H1 (cell line): ENCODE results near the gene PCNX1. TPM values are rescaled to one million over a fixed set of nuclear protein-coding genes. Genes with fewer than 3 reads are reported as not detected.

Experiments
- CTCF ChIA-PET: fragments of 300-600 bp; sonication (Branson Sonifier 250); formaldehyde crosslinking; loops from one replicate; lab custom pipeline; 2021; ENCODE audit not compliant: partially characterized antibody; lab: Charles Lee
- POLR2A ChIA-PET: fragments of 300-600 bp; sonication (Branson Sonifier 250); formaldehyde crosslinking; loops from one replicate; lab custom pipeline; 2021; ENCODE audit warnings: inconsistent platforms; ENCODE audit not compliant: partially characterized antibody; lab: Charles Lee
- DNase-seq, 2 experiments: peaks; one replicate each; pipeline versions ENCODE4 v3.0.0 to v3.0.0-alpha.2; 2010 to 2022; ENCODE audit warnings: low spot score in 2 of 2, low read depth in 1 of 2, mixed read lengths in 1 of 2
- FAIRE-seq: peaks from 2 replicates; lab custom pipeline; 2011; peaks lifted over from hg19 to GRCh38; lab: Jason Lieb, UNC
- H2AFZ ChIP-seq: 2 replicates; pipeline ENCODE4 v1.8.1; 2012; ENCODE audit warnings: low read length, inconsistent platforms
- H2AK5ac ChIP-seq: 2 replicates; pipeline ENCODE4 v1.6.1; 2013; ENCODE audit warnings: low read depth, low read length
- H2BK120ac ChIP-seq: replicated peaks from 2 replicates; pipeline ENCODE3; 2013; ENCODE audit warnings: low read depth, low read length, inconsistent platforms
- H2BK12ac ChIP-seq: 2 replicates; pipeline ENCODE4 v1.6.1; 2013; ENCODE audit warnings: low read depth, low read length
- H2BK15ac ChIP-seq: 2 replicates; pipeline ENCODE4 v1.6.1; 2013; ENCODE audit warnings: low read length
- H2BK20ac ChIP-seq: 2 replicates; pipeline ENCODE4 v1.6.1; 2013; ENCODE audit warnings: low read length
- H2BK5ac ChIP-seq: 2 replicates; pipeline ENCODE4 v1.6.1; 2013; ENCODE audit warnings: low read depth, low read length
- H3K14ac ChIP-seq: 2 replicates; pipeline ENCODE4 v1.6.1; 2013; ENCODE audit warnings: inconsistent platforms; ENCODE audit not compliant: insufficient read length
- H3K18ac ChIP-seq: 2 replicates; pipeline ENCODE4 v1.6.1; 2013; ENCODE audit warnings: low read length; ENCODE audit errors: extremely low read depth
- H3K23ac ChIP-seq: 2 replicates; pipeline ENCODE4 v1.6.1; 2013; ENCODE audit warnings: inconsistent platforms; ENCODE audit not compliant: insufficient read length
- H3K23me2 ChIP-seq: 2 replicates; pipeline ENCODE4 v1.6.1; 2013; ENCODE audit warnings: low read depth, low read length
- H3K27ac ChIP-seq: 2 replicates; pipeline ENCODE4 v1.6.1; 2011; ENCODE audit warnings: low read depth, low read length, inconsistent platforms
- H3K27me3 ChIP-seq, 4 experiments: replicated peaks in 1 of 4; 1 replicate in 1 of 4; 2 replicates in 3 of 4; pipeline versions ENCODE4 v1.6.1 to v1.8.1; 2011 to 2013; ENCODE audit warnings: low read length in 3 of 4, mild to moderate bottlenecking in 3 of 4, inconsistent platforms in 2 of 4, mixed read lengths in 2 of 4, moderate library complexity in 1 of 4; ENCODE audit not compliant: control insufficient read depth in 3 of 4, insufficient read depth in 3 of 4; ENCODE audit errors: extremely low read depth in 1 of 4
- H3K36me3 ChIP-seq, 4 experiments: 2 replicates each; pipeline versions ENCODE4 v1.6.1 to v1.8.1; 2011 to 2013; ENCODE audit warnings: mild to moderate bottlenecking in 4 of 4, low read length in 3 of 4, moderate library complexity in 2 of 4, control low read depth in 1 of 4, inconsistent platforms in 1 of 4; ENCODE audit not compliant: insufficient read depth in 4 of 4, control insufficient read depth in 2 of 4
- H3K4ac ChIP-seq: replicated peaks from 2 replicates; pipeline ENCODE3; 2013; ENCODE audit warnings: low read length, low read depth, mixed read lengths, inconsistent platforms; ENCODE audit not compliant: insufficient read length
- H3K4me1 ChIP-seq, 4 experiments: replicated peaks in 1 of 4; 1 replicate in 1 of 4; 2 replicates in 3 of 4; pipeline versions ENCODE4 v1.6.1 to v1.8.1; 2011 to 2013; ENCODE audit warnings: low read length in 3 of 4, inconsistent platforms in 2 of 4, mixed read lengths in 1 of 4; ENCODE audit not compliant: insufficient read depth in 4 of 4, control insufficient read depth in 3 of 4
- H3K4me2 ChIP-seq, 2 experiments: 2 replicates each; pipeline versions ENCODE4 v1.6.1 to v1.8.1; 2011 to 2013; ENCODE audit warnings: low read depth in 2 of 2, low read length in 2 of 2, control low read depth in 1 of 2, inconsistent platforms in 1 of 2, mild to moderate bottlenecking in 1 of 2; ENCODE audit not compliant: insufficient read depth in 1 of 2
- H3K4me3 ChIP-seq, 4 experiments: fragments of 200-600, 300-600 bp in 1 of 4; sonication (generic), shearing (Covaris generic), sonication (Bioruptor Twin) in 1 of 4; 2 replicates each; pipeline versions ENCODE4 v1.5.1 to v1.8.1; 2011 to 2016; ENCODE audit warnings: low read length in 4 of 4, low read depth in 3 of 4, control low read depth in 2 of 4, inconsistent platforms in 2 of 4, mild to moderate bottlenecking in 2 of 4, mixed read lengths in 1 of 4, moderate library complexity in 1 of 4; ENCODE audit not compliant: insufficient read depth in 2 of 4; ENCODE audit errors: extremely low read depth in 1 of 4
- H3K56ac ChIP-seq: replicated peaks from 2 replicates; pipeline ENCODE3; 2013; ENCODE audit warnings: low read depth, mild to moderate bottlenecking, mixed read lengths, low read length, inconsistent platforms; ENCODE audit not compliant: insufficient read length
- H3K79me1 ChIP-seq: 2 replicates; pipeline ENCODE4 v1.6.1; 2013; ENCODE audit warnings: low read depth, low read length, control low read depth
- H3K79me2 ChIP-seq, 2 experiments: 2 replicates each; pipeline versions ENCODE4 v1.6.1 to v1.8.1; 2012 to 2013; ENCODE audit warnings: low read length in 2 of 2, mild to moderate bottlenecking in 2 of 2, inconsistent platforms in 1 of 2; ENCODE audit not compliant: insufficient read depth in 2 of 2, control insufficient read depth in 1 of 2
- H3K9ac ChIP-seq, 4 experiments: replicated peaks in 1 of 4; 1 replicate in 1 of 4; 2 replicates in 3 of 4; pipeline versions ENCODE4 v1.6.1 to v1.8.1; 2011 to 2013; ENCODE audit warnings: low read depth in 3 of 4, low read length in 3 of 4, control low read depth in 2 of 4, mild to moderate bottlenecking in 2 of 4, moderate library complexity in 2 of 4, inconsistent platforms in 1 of 4; ENCODE audit errors: extremely low read depth in 1 of 4
- H3K9me3 ChIP-seq, 2 experiments: 2 replicates each; pipeline versions ENCODE4 v1.6.1 to v1.8.1; 2012 to 2013; ENCODE audit warnings: mild to moderate bottlenecking in 2 of 2, moderate library complexity in 2 of 2, control low read depth in 1 of 2, inconsistent platforms in 1 of 2, low read depth in 1 of 2, low read length in 1 of 2, mixed read lengths in 1 of 2; ENCODE audit not compliant: insufficient read depth in 2 of 2
- H4K20me1 ChIP-seq, 2 experiments: replicated peaks in 1 of 2; 2 replicates each; pipeline versions ENCODE3 to v1.8.1; 2011 to 2013; ENCODE audit warnings: inconsistent platforms in 2 of 2, low read length in 2 of 2, mild to moderate bottlenecking in 1 of 2; ENCODE audit not compliant: insufficient read depth in 2 of 2, control insufficient read depth in 1 of 2
- H4K5ac ChIP-seq: 2 replicates; pipeline ENCODE4 v1.6.1; 2013; ENCODE audit warnings: low read length, low read depth, mixed read lengths, inconsistent platforms; ENCODE audit not compliant: insufficient read length
- H4K8ac ChIP-seq: 2 replicates; pipeline ENCODE4 v1.8.0; 2013; ENCODE audit warnings: mild to moderate bottlenecking, moderate library complexity, low read length, inconsistent platforms; ENCODE audit not compliant: insufficient read depth; ENCODE audit errors: extremely low read depth
- H4K91ac ChIP-seq: replicated peaks from 2 replicates; pipeline ENCODE3; 2013; ENCODE audit warnings: low read length, mixed read lengths, inconsistent platforms; ENCODE audit not compliant: insufficient read length
- CTBP2 ChIP-seq: IDR thresholded peaks from 2 replicates; pipeline ENCODE4 v1.7.0; 2011; ENCODE audit warnings: borderline replicate concordance, mild to moderate bottlenecking, moderate library complexity, mixed read lengths, low read length; ENCODE audit not compliant: insufficient read depth, insufficient read length
- EGR1 ChIP-seq: IDR thresholded peaks from 2 replicates; pipeline ENCODE4 v1.6.1; 2011; ENCODE audit warnings: low read depth, low read length, borderline replicate concordance
- EZH2 ChIP-seq: fragments of 200-600 bp; sonication (generic); IDR thresholded peaks from 2 replicates; pipeline ENCODE4 v1.7.1; 2012; ENCODE audit warnings: low read depth, mild to moderate bottlenecking, moderate library complexity, low read length, inconsistent platforms; ENCODE audit not compliant: severe bottlenecking
- NRF1 ChIP-seq: IDR thresholded peaks from 2 replicates; pipeline ENCODE4 v1.6.1; 2011; ENCODE audit warnings: mild to moderate bottlenecking, low read depth, low read length, improper control_type of control experiment
- RFX5 ChIP-seq: IDR thresholded peaks from 2 replicates; pipeline ENCODE4 v1.6.1; 2011; ENCODE audit warnings: low read depth, low read length, improper control_type of control experiment, borderline replicate concordance
- SUZ12 ChIP-seq: fragments of 200-600 bp; sonication (generic); IDR thresholded peaks from 2 replicates; pipeline ENCODE4 v1.6.1; 2012; ENCODE audit warnings: mild to moderate bottlenecking, inconsistent platforms, low read length, moderate library complexity, mixed read lengths
- WGBS, 2 experiments: shearing (Covaris generic) in 1 of 2; methylation state at CpG; one replicate each; pipeline versions ENCODE4 v1.1.6 to v1.1.7; 2013 to 2015; ENCODE audit warnings: low lambda C conversion rate in 2 of 2, mixed read lengths in 2 of 2, inconsistent platforms in 1 of 2, low coverage in 1 of 2, missing lambda C conversion rate in 1 of 2; ENCODE audit not compliant: insufficient replicate concordance in 2 of 2, insufficient coverage in 1 of 2, insufficient read length in 1 of 2; ENCODE audit errors: extremely low coverage in 1 of 2, missing lambda C conversion rate in 1 of 2; 5-methylcytosine and 5-hydroxymethylcytosine counted together
- polyA plus RNA-seq, 7 experiments: library from polyadenylated mRNA; depleted of rRNA in 3 of 7; stranded (reverse) in 5 of 7; unstranded in 2 of 7; fragments of >200 nt in 5 of 7; fragments of 200-250 nt in 2 of 7; gene quantifications; 1 replicate in 5 of 7; 2 replicates in 1 of 7; 4 replicates in 1 of 7; pipeline versions ENCODE4 v1.2.1 to v1.2.3, GENCODE V29; 2011 to 2013; ENCODE audit warnings: missing spikeins in 2 of 7, mixed read lengths in 2 of 7
- total RNA-seq: library from RNA; stranded (reverse); fragmentation: NEBNext Ultra II Directional; extraction: Animal tissue kit (Norgen Biotek cat#: 25700); gene quantifications from 2 replicates; pipeline ENCODE4 v1.2.1, GENCODE V29; 2021

PCNX1 gene
- total and polyA plus RNA-seq, 2 of the 8 experiments (the other 6 are each of a cell fraction or from before 2014, with no cell fraction given) = 37.7 to 53.2 TPM

DNA sequence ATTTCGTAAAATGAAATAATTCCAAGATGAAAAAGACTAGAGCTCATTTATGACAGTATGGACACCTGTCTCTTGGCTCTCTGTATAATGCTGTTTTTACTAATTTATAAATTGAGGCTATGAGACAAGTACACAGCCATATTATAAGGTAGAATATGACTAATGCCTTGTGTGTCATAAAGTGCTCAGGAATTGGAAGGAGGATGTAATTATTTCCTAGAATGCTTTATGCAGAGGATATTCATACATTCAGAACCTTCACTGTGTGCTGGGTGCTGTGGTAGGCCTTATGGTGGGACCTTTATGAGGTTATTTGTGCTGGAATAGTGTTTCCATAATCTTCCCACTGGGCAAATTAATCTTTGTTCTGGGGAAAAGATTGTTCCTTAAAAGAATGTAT, 13.3 kb downstream of the PCNX1 start:
- H3K79me2 ChIP-seq = peaks cover 0 to 98% of the 10 kb centered on the region in 2 experiments; a peak in 3 of 4 replicates
- 88% methylated on average over 1 of the region's 1 CpG; no CpG with 5 or more reads in 1 of the 2 experiments for WGBS, 2 experiments
- no peak overlapping the region for H3K27ac ChIP-seq
- no peak overlapping the region for H3K4me2 ChIP-seq
- no peak overlapping the region for H2BK15ac ChIP-seq
- H3K56ac ChIP-seq = no peak overlapping the region
- no peak overlapping the region for H3K23ac ChIP-seq
- H4K5ac ChIP-seq = no peak overlapping the region
- H3K23me2 ChIP-seq = no peaks in the 10 kb centered on the region
- TF ChIP-seq SUZ12 = no peak
- no peak for TF ChIP-seq EZH2
- no peak for TF ChIP-seq NRF1
- no peak for TF ChIP-seq EGR1
- no peak for TF ChIP-seq RFX5
- no peak for TF ChIP-seq CTBP2
- TF ChIP-seq, all 59 proteins: peak for 0
- no peaks in the 10 kb centered on the region; the same call in 1 of the 2 replicates for H3K79me1 ChIP-seq
- H2BK120ac ChIP-seq = no peak overlapping the region
- ChIA-PET CTCF (interaction anchor here (1.1 to 3.5 kb wide), 4 partner anchors 10 to 104 kb away, joined by 3 to 13 read pairs (median 5); partner anchors contain the start of gene PCNX1), POLR2A (interaction anchor here (0.6 to 1.3 kb wide), 3 partner anchors 10 to 113 kb away, joined by 3 to 5 read pairs (median 3); no protein-coding TSS in a partner anchor)
- DNase-seq (no peak), FAIRE-seq (no peak)
- no peaks in the 10 kb centered on the region for H3K9me3 ChIP-seq
- H4K20me1 ChIP-seq = peaks cover 6 to 7% of the 10 kb centered on the region in 2 experiments
- H2BK20ac ChIP-seq = no peak overlapping the region
- no peak overlapping the region for H2AFZ ChIP-seq
- no peak overlapping the region for H2BK12ac ChIP-seq
- H3K4me1 ChIP-seq = 0 out of 7 replicates have a peak, but pooled peaks cover 0 to 2% (median 0%) of the 10 kb centered on the region in 4 experiments
- H2AK5ac ChIP-seq = no peak overlapping the region
- H2BK5ac ChIP-seq = no peak overlapping the region
- H4K91ac ChIP-seq = no peak overlapping the region
- H3K9ac ChIP-seq = no peak overlapping the region
- H3K18ac ChIP-seq = no peak overlapping the region
- no peak overlapping the region for H4K8ac ChIP-seq
- no peaks in the 10 kb centered on the region for H3K27me3 ChIP-seq
- peaks cover 0 to 5% (median 0%) of the 10 kb centered on the region in 4 experiments; a peak in 1 of 8 replicates for H3K36me3 ChIP-seq
- no peak overlapping the region for H3K14ac ChIP-seq
- H3K4ac ChIP-seq = no peak overlapping the region
- H3K4me3 ChIP-seq = no peak overlapping the region
